Retinal pigment epithelial cell (primary cell): ENCODE measurements around the gene STK40.

Experiments
- DNase-seq: peaks from one replicate; pipeline ENCODE4 v3.0.0-alpha.2; 2010; ENCODE audit warnings: low read depth
- H3K4me3 ChIP-seq: 2 replicates; pipeline ENCODE4 v1.5.1; 2011; ENCODE audit warnings: mild to moderate bottlenecking, low read length, control low read depth, moderate library complexity
- CTCF ChIP-seq: conservative IDR thresholded peaks from 2 replicates; pipeline ENCODE4 v1.5.1; 2011; ENCODE audit warnings: low read depth, low read length, control low read depth, inconsistent platforms

The STK40 gene

GRCh38 chr1:36385410-36386264, at the start of gene STK40:
Gene STK40 (minus strand): TSS chr1:36385924. CDS start chr1:36361332, 24,592 bp downstream.
- DNase-seq = peak; percentile 99
- TF ChIP-seq CTCF = no peak
- H3K4me3 ChIP-seq = peak within 1 kb of the TSS; percentile 79

- no peak for TF ChIP-seq CTCF
- no peak for DNase-seq
- H3K4me3 ChIP-seq = no peak overlapping the region
These were observed 47.4 kb upstream of the STK40 start for GRCh38 chr1:36433102-36433501.

GRCh38 chr1:36432616-36433015, 46.9 kb upstream of the STK40 start:
- no peak overlapping the region for H3K4me3 ChIP-seq
- TF ChIP-seq CTCF = no peak

GRCh38 chr1:36425791-36426190, 40.1 kb upstream of the STK40 start:
- TF ChIP-seq CTCF = no peak
- no peak overlapping the region for H3K4me3 ChIP-seq
- no peak for DNase-seq

More at GRCh38 chr1:36432616-36433015, 46.9 kb upstream of the STK40 start:
- DNase-seq = no peak

- DNase-seq = no peak
- TF ChIP-seq CTCF = no peak
- H3K4me3 ChIP-seq = no peak overlapping the region
These were observed 35.9 kb upstream of the STK40 start for GRCh38 chr1:36421649-36422048.

GRCh38 chr1:36420836-36421317, 35.2 kb upstream of the STK40 start:
- peak; percentile 97 for TF ChIP-seq CTCF
- DNase-seq = peak; percentile 27
- no peak overlapping the region for H3K4me3 ChIP-seq

- TF ChIP-seq CTCF = no peak
- H3K4me3 ChIP-seq = no peak overlapping the region
- no peak for DNase-seq
These were observed 34.7 kb upstream of the STK40 start for GRCh38 chr1:36420409-36420808.
